GM18520 (cell line): ENCODE results near the gene CAD.
"Not testable (repeated sequence)": the region's sequence is repeated elsewhere in the genome, so short reads cannot be mapped to it uniquely, and the experiment has no call there.

Experiments used
- ATAC-seq: cut with Tn5 transposase; IDR thresholded peaks from one replicate; pipeline ENCODE4 v1.9.1; 2021; ENCODE audit not compliant: unreplicated experiment

The CAD gene

GRCh38 chr2:27251766-27252165 is 34.6 kb downstream of the CAD start:
- ATAC-seq = no peak

- no peak for ATAC-seq
Measured at GRCh38 chr2:27255187-27255586, 38.0 kb downstream of the CAD start.

GRCh38 chr2:27255660-27256059 is 38.5 kb downstream of the CAD start:
- no peak for ATAC-seq

GRCh38 chr2:27256855-27257454 is 39.8 kb downstream of the CAD start:
- ATAC-seq = no peak

- ATAC-seq = no peak
Measured at GRCh38 chr2:27258051-27258450, 40.9 kb downstream of the CAD start.

GRCh38 chr2:27261241-27261925 is 44.2 kb downstream of the CAD start:
- ATAC-seq = no peak

GRCh38 chr2:27261926-27262298 is 44.7 kb downstream of the CAD start:
- no peak for ATAC-seq

- ATAC-seq = no peak
Measured at GRCh38 chr2:27262379-27263286, 45.5 kb downstream of the CAD start, which contains the start of gene SLC30A3. TSS of gene SLC30A3 (minus strand) at chr2:27263047. CDS start at chr2:27262906, 141 bp downstream.

- ATAC-seq = no peak
Measured at GRCh38 chr2:27263287-27264252, 46.4 kb downstream of the CAD start.

GRCh38 chr2:27264253-27264752 is 47.1 kb downstream of the CAD start:
- ATAC-seq = no peak

- peak; percentile 36 for ATAC-seq
Measured at GRCh38 chr2:27264753-27265535, 47.8 kb downstream of the CAD start.

GRCh38 chr2:27265536-27265870 is 48.3 kb downstream of the CAD start:
- ATAC-seq = no peak

- not testable (repeated sequence) for ATAC-seq
Measured at GRCh38 chr2:27268296-27268695, 51.1 kb downstream of the CAD start.

GRCh38 chr2:27270131-27270530 is 53.0 kb downstream of the CAD start:
- ATAC-seq = no peak

- no peak for ATAC-seq
Measured at GRCh38 chr2:27270670-27271069, 53.5 kb downstream of the CAD start.

- ATAC-seq = no peak
Measured at GRCh38 chr2:27271631-27272340, 54.6 kb downstream of the CAD start.

GRCh38 chr2:27272537-27273522 is 55.7 kb downstream of the CAD start:
- not testable (repeated sequence) for ATAC-seq
